HG03060 (cell line): ENCODE data around the gene MTARC1.

Experiments
- ATAC-seq: cut with Tn5 transposase; IDR thresholded peaks from one replicate; pipeline ENCODE4 v1.9.1; 2021; ENCODE audit warnings: low read depth, moderate number of reproducible peaks; ENCODE audit not compliant: unreplicated experiment

Gene MTARC1

GRCh38 chr1:220827445-220828178, 40.9 kb downstream of the MTARC1 start:
- ATAC-seq = no peak

- no peak for ATAC-seq
Measured at GRCh38 chr1:220828179-220828490, 41.4 kb downstream of the MTARC1 start.

DNA sequence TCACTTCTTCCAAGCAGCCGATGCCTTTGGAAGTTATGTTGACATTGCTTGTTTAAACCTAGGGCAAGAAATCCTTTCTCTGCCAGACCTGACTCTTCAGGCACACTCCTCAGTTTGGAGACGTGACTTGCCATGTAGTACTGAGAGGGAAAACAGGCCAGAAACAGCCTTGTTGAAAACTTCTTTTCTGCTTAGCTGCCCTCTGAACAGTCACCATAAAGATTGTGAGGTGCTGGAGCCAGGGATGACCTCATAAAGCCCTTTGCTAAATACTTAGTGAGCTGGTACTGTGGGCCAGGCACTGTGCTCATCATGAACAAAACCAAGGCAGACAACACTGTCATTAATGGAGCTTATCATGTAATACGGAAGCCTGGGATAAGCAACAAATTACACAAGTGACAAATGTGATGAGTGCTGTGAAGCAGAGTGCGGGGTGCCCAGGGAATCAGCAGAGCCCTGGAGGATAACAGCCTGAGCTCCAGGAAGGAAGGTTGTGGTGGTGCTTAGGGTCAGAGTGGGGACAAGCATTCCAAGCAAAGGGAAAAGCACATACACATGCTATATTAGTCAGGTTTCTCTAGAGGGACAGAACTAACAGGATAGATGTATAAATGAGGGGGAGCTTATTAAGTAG, 42.4 kb downstream of the MTARC1 start:
- no peak for ATAC-seq

- no peak for ATAC-seq
Measured at GRCh38 chr1:220833436-220833835, 46.7 kb downstream of the MTARC1 start.

GRCh38 chr1:220834155-220834870, 47.6 kb downstream of the MTARC1 start:
- no peak for ATAC-seq
